22Rv1 (cell line): ENCODE results near the gene ANGPT4.

Experiments used
- H3K27ac ChIP-seq: fragments of 450-650 bp; 2 replicates; pipeline ENCODE4 v1.5.1; 2017
- ZFX ChIP-seq: fragments of 450-650 bp; IDR thresholded peaks from 2 replicates; pipeline ENCODE4 v1.6.1; 2017; ENCODE audit warnings: antibody characterized with exemption, borderline replicate concordance
- TF ChIP-seq, protein P1 (sequence below): fragments of 450-650 bp; IDR thresholded peaks from 2 replicates; pipeline ENCODE4 v1.5.1; 2017; ENCODE audit warnings: mild to moderate bottlenecking

ANGPT4 gene

DNA sequence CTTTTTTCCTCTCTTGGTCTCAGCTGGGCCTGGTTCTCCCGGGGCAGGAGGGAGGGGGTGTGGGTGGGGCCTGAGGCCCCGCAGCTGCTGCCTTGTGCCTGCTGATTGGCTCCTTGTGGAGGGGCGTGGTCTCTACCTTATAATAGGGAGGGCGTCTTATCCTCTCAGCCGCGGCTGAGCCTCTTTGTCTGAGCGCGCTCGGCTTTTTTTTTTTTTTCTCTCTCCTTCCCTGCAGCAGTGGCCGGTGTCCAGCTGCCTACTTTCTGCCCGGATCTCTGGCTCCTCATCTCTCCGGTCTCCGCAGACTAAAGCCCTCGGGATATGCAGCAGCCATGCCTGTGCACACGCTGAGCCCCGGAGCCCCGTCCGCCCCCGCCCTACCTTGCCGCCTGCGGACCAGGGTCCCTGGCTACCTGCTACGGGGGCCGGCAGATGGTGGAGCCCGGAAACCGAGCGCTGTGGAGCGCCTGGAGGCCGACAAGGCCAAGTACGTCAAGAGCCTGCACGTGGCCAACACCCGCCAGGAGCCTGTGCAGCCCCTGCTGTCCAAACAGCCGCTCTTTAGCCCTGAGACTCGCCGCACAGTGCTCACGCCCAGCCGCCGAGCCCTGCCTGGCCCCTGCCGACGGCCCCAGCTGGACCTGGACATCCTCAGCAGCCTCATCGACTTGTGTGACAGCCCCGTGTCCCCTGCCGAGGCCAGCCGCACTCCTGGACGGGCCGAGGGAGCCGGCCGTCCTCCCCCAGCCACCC, 71.5 kb downstream of the ANGPT4 start:
- peak overlapping the region; percentile 82 for H3K27ac ChIP-seq
- TF ChIP-seq ZFX, result no peak
- TF ChIP-seq, protein P1, sequence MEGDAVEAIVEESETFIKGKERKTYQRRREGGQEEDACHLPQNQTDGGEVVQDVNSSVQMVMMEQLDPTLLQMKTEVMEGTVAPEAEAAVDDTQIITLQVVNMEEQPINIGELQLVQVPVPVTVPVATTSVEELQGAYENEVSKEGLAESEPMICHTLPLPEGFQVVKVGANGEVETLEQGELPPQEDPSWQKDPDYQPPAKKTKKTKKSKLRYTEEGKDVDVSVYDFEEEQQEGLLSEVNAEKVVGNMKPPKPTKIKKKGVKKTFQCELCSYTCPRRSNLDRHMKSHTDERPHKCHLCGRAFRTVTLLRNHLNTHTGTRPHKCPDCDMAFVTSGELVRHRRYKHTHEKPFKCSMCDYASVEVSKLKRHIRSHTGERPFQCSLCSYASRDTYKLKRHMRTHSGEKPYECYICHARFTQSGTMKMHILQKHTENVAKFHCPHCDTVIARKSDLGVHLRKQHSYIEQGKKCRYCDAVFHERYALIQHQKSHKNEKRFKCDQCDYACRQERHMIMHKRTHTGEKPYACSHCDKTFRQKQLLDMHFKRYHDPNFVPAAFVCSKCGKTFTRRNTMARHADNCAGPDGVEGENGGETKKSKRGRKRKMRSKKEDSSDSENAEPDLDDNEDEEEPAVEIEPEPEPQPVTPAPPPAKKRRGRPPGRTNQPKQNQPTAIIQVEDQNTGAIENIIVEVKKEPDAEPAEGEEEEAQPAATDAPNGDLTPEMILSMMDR, result no peak

DNA sequence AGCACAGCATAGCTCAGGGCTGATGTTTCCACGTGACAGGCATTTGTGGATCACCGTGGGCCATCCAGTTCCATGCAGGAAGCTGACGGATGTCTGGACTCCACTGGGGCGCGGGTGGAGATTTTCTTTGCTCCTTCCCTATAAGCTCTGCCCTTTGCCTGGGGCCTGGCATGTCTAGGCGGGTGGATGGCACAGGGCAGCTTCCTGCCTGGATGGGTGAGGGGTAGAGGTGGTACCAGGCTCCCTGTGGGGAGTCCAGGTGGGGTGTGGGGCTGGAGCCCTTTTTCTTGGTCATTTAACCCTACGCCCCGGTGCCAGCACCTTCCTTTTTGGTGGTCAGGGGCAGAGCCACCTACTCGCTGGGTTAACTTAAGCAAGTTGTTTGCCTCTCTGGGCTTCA, 72.2 kb downstream of the ANGPT4 start:
- TF ChIP-seq, protein P1, result no peak
- no peak for TF ChIP-seq ZFX
- peak overlapping the region; percentile 82 for H3K27ac ChIP-seq

DNA sequence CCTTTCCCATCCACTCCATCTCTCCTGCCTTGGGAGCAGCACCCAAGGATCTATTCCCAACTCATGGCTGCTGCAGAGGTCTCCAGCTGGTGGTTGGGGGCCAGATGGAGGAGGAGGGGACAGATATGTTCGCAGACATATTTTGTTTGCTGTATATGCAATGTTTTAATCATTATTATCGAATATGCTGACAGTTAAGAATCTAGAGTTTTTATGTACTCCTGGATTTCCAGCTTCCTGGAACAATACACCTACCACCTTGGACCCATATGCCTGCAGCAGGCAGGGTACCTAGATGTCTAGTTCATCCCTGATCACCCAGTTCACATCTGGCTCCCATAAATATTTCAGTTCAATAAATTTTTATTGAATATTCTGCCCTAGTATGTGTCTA, 73.6 kb downstream of the ANGPT4 start:
- TF ChIP-seq ZFX, result no peak
- TF ChIP-seq, protein P1, result no peak
- H3K27ac ChIP-seq, result peak overlapping the region; percentile 82

DNA sequence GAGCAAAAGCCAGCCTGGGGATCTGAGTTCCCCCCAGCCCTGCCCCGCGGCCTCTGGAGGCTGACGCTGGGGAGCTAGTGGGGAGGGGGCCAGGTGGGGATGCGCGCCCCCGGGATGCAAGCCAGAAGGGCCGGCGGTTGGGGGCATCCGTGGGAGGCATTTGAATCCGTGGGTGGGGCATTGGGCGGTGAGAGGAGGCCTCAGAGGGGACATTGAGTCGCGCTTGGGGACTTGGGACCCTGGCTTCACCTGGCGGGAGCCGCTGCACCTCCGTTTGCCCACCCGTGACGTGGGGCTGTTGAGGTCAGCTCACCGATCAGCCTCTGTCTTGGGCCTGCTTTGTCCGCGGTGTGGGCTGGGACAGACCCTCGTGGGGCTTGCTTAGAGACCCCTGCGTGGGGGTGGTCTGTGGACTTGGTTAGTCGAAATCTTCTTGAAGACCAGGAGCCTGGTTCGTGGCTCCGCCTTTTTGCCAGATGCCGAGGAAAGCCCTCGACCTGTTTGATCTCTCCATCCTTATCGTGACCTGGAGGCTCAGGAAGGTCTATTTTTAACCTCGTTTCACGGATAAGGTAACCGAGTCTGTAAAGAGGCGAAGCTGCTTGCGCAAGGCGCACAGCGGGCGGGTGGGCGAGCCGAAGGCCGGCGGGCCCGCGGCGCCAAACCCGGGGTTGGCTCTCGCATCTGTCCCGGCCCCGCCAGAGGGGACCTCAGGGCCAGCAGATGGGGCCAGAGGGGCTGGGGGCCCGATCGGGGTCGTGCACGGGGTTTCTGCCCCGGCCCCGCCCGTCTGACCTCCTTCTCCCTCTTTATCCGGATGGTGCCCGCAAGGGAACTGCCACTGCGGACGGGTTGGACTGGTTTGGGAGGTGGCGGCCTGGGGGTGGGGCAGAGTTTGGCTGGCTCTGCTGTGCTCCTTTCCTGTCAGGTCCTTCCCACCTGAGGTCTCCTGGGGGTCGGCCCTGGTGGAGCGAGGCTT, 74.3 kb downstream of the ANGPT4 start:
- TF ChIP-seq ZFX, result no peak
- TF ChIP-seq, protein P1, result no peak
- H3K27ac ChIP-seq, result peak overlapping the region; percentile 82

DNA sequence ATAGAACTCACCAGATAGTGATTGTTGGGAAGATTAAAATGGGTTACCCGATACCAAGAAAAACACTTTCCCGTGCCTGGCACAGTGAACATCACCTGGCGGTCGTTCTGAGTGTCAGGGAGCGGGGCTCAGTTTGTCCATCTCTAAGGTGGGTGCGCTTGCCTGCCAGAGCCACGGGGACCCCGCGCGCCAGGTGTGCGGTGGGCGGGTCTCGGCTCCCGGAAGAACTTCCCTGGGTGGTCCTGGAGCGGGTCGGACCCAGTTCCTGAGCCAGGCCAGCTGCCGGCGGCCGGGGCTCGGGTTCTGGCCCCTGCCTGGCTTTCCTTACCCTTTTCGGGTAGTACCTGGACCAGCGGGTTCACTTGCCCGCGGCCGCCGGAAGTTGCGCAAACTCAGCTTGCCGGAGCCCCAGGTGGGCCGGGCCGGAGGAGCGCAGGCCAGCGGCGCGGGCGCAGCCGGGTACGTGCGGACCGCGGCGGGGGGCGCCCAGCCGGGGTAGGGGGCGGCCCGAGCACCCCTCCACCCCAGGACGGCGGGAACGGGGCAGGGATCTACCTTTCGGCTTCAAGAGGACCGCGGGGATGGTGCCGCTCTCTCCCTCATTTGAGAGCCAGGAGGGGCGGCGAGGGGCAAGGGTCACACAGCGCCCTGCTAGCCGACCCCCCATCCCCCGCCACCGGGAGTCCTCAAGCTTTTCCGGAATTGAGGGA, 75.1 kb downstream of the ANGPT4 start:
- TF ChIP-seq ZFX, result no peak
- TF ChIP-seq, protein P1, result no peak
- peak overlapping the region; percentile 82 for H3K27ac ChIP-seq

DNA sequence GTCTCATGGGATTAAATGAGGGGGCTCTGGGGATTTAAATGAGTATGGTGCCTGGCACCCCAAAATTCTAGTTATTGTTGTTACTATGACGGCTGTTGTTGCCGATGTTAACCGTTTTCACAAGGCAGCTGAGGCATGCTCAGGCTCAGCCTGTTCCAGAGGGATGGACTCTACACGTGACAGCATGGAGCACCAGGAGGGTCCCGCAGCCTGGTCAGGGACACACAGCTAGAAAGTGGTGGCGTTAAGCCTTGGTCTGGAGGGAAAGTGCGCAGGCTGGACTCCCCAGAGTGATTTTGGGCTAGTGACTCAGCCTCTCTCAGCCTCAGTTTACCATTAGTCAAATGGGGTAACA, 75.7 kb downstream of the ANGPT4 start:
- no peak overlapping the region for H3K27ac ChIP-seq
- no peak for TF ChIP-seq ZFX

DNA sequence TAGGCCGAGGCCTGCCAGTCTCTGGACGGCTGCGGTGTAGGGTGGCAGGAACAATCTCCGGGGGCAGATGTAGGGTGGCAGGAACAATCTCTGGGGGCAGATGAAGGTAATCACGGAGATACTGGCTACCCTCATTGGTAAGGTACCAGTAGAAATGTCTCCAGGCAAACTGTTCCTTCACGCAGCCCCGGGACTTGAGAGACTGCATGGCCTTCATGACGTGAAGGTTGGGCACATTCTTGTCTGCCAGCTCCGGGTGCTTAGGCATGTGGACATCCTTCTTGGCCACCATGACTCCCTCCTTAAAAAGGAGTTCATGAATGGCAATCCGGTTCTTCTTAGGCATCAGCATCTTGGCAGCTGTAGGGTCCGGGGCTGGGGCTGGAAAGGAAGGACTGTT, 76.5 kb downstream of the ANGPT4 start:
- no peak for TF ChIP-seq ZFX
- TF ChIP-seq, protein P1, result no peak
- H3K27ac ChIP-seq, result no peak overlapping the region
